Activated CD8-positive, alpha-beta memory T cell treated with anti-CD3 and anti-CD28 coated beads for 1 hour (primary cell): ENCODE results near the gene AKAP6.
"Not testable (repeated sequence)": the region's sequence is repeated elsewhere in the genome, so short reads cannot be mapped to it uniquely, and the experiment has no call there.

Source experiments
- DNase-seq, 2 donors: peaks; one replicate each; pipeline ENCODE4 v3.0.0-alpha.2; 2020; ENCODE audit warnings: low read depth in 1 of 2; ENCODE audit errors: extremely low read depth in 1 of 2

The AKAP6 gene

GRCh38 chr14:32368107-32368506, 39.0 kb downstream of the AKAP6 start:
- no peak for DNase-seq

GRCh38 chr14:32370714-32371113, 41.6 kb downstream of the AKAP6 start:
- no peak for DNase-seq

GRCh38 chr14:32372154-32372553, 43.1 kb downstream of the AKAP6 start:
- no peak for DNase-seq

GRCh38 chr14:32373174-32373573, 44.1 kb downstream of the AKAP6 start:
- not testable (repeated sequence) for DNase-seq

- DNase-seq, result no peak
Observed at GRCh38 chr14:32374155-32374554, 45.1 kb downstream of the AKAP6 start.

- no peak for DNase-seq
Observed at GRCh38 chr14:32375663-32376062, 46.6 kb downstream of the AKAP6 start.

GRCh38 chr14:32377046-32377646, 48.0 kb downstream of the AKAP6 start:
- no peak for DNase-seq

- DNase-seq, result no peak
Observed at GRCh38 chr14:32378284-32378683, 49.2 kb downstream of the AKAP6 start.

- no peak for DNase-seq
Observed at GRCh38 chr14:32379447-32379846, 50.3 kb downstream of the AKAP6 start.

GRCh38 chr14:32381869-32382268, 52.8 kb downstream of the AKAP6 start:
- DNase-seq, result no peak

- no peak for DNase-seq
Observed at GRCh38 chr14:32382704-32383103, 53.6 kb downstream of the AKAP6 start.

- DNase-seq, result no peak
Observed at GRCh38 chr14:32383364-32384009, 54.4 kb downstream of the AKAP6 start.

- DNase-seq, result no peak
Observed at GRCh38 chr14:32384464-32384863, 55.4 kb downstream of the AKAP6 start.

- DNase-seq, result not testable (repeated sequence)
Observed at GRCh38 chr14:32387295-32387694, 58.2 kb downstream of the AKAP6 start.

- DNase-seq, result no peak
Observed at GRCh38 chr14:32393119-32393518, 64.0 kb downstream of the AKAP6 start.

GRCh38 chr14:32394038-32394437, 64.9 kb downstream of the AKAP6 start:
- no peak for DNase-seq

GRCh38 chr14:32396885-32397284, 67.8 kb downstream of the AKAP6 start:
- DNase-seq, result no peak

- DNase-seq, result no peak
Observed at GRCh38 chr14:32397861-32398640, 69.0 kb downstream of the AKAP6 start.

- DNase-seq, result no peak
Observed at GRCh38 chr14:32399920-32400319, 70.8 kb downstream of the AKAP6 start.

- no peak for DNase-seq
Observed at GRCh38 chr14:32400480-32400879, 71.4 kb downstream of the AKAP6 start.

- DNase-seq, result no peak
Observed at GRCh38 chr14:32403021-32403420, 73.9 kb downstream of the AKAP6 start.

- DNase-seq, result no peak
Observed at GRCh38 chr14:32403688-32404087, 74.6 kb downstream of the AKAP6 start.
